ENCODE measurements around the gene HAPLN1.
A peak's percentile ranks its signal among the peaks of the same experiment; 100 is the strongest.

The HAPLN1 gene

GRCh38 chr5:83715236-83716065 is 5.2 kb downstream of the HAPLN1 start:
- FAIRE-seq = no peak

- no peak for FAIRE-seq
Measured at GRCh38 chr5:83714810-83715209, 5.8 kb downstream of the HAPLN1 start.

GRCh38 chr5:83711982-83712601 is 8.6 kb downstream of the HAPLN1 start:
- peak; percentile 95 for FAIRE-seq

GRCh38 chr5:83709973-83710372 is 10.7 kb downstream of the HAPLN1 start:
- no peak for FAIRE-seq

- FAIRE-seq = no peak
Measured at GRCh38 chr5:83708170-83708569, 12.5 kb downstream of the HAPLN1 start.

- no peak for FAIRE-seq
Measured at GRCh38 chr5:83703059-83703458, 17.6 kb downstream of the HAPLN1 start.

- FAIRE-seq = no peak
Measured at GRCh38 chr5:83701886-83702285, 18.8 kb downstream of the HAPLN1 start.

- FAIRE-seq = no peak
Measured at GRCh38 chr5:83689881-83690280, 30.8 kb downstream of the HAPLN1 start.

GRCh38 chr5:83688281-83688680 is 32.4 kb downstream of the HAPLN1 start:
- FAIRE-seq = no peak

GRCh38 chr5:83687124-83687619 is 33.5 kb downstream of the HAPLN1 start:
- FAIRE-seq = no peak

- no peak for FAIRE-seq
Measured at GRCh38 chr5:83686251-83686650, 34.4 kb downstream of the HAPLN1 start.

- FAIRE-seq = no peak
Measured at GRCh38 chr5:83683836-83684235, 36.8 kb downstream of the HAPLN1 start.

- no peak for FAIRE-seq
Measured at GRCh38 chr5:83672646-83673045, 48.0 kb downstream of the HAPLN1 start.

- no peak for FAIRE-seq
Measured at GRCh38 chr5:83672158-83672557, 48.5 kb downstream of the HAPLN1 start.

- FAIRE-seq = no peak
Measured at GRCh38 chr5:83665631-83666030, 55.0 kb downstream of the HAPLN1 start.

- no peak for FAIRE-seq
Measured at GRCh38 chr5:83662558-83662957, 58.1 kb downstream of the HAPLN1 start.

GRCh38 chr5:83657807-83658525 is 62.7 kb downstream of the HAPLN1 start:
- FAIRE-seq = no peak

GRCh38 chr5:83654427-83654994 is 66.1 kb downstream of the HAPLN1 start:
- no peak for FAIRE-seq

GRCh38 chr5:83653669-83654068 is 67.0 kb downstream of the HAPLN1 start:
- no peak for FAIRE-seq

- FAIRE-seq = no peak
Measured at GRCh38 chr5:83645936-83646335, 74.7 kb downstream of the HAPLN1 start.

- FAIRE-seq = no peak
Measured at GRCh38 chr5:83644301-83644700, 76.4 kb downstream of the HAPLN1 start.

- FAIRE-seq = no peak
Measured at GRCh38 chr5:83641946-83642345, 78.7 kb downstream of the HAPLN1 start.

GRCh38 chr5:83639911-83640310 is 80.7 kb downstream of the HAPLN1 start:
- FAIRE-seq = no peak
